Caco-2 (cell line): Measurements from ENCODE around the gene BTG2. TPM values are rescaled to one million over a fixed set of nuclear protein-coding genes. Genes with fewer than 3 reads are reported as not detected.

ENCODE experiments used
- BruUV-seq: library from RNA; stranded (reverse); fragments of 400-500 nt; replicated peaks from 2 replicates; lab custom pipeline; 2021; lab: Mats Ljungman, UMichigan
- CTCF ChIA-PET: fragments of 300-600 bp; sonication (Branson Sonifier 250); formaldehyde crosslinking; loops from one replicate; lab custom pipeline; 2022; ENCODE audit warnings: antibody characterized with exemption; lab: Charles Lee
- POLR2A ChIA-PET: fragments of 300-600 bp; sonication (Branson Sonifier 250); formaldehyde crosslinking; loops from one replicate; lab custom pipeline; 2022; ENCODE audit warnings: antibody characterized with exemption; lab: Charles Lee
- DNase-seq, 2 experiments: peaks; one replicate each; pipeline versions ENCODE4 v3.0.0 to v3.0.0-alpha.2; 2020 to 2022
- H3K27me3 ChIP-seq: replicated peaks from 2 replicates; pipeline ENCODE4 v1.6.0; 2011; ENCODE audit warnings: low read length; ENCODE audit not compliant: control insufficient read depth, insufficient read depth
- H3K36me3 ChIP-seq: 2 replicates; pipeline ENCODE4 v1.5.1; 2011; ENCODE audit warnings: low read length; ENCODE audit not compliant: control insufficient read depth, insufficient read depth
- H3K4me1 ChIP-seq: fragments of 250-450 bp; sonication (Bioruptor Pico); 2 replicates; pipeline ENCODE4 v1.5.1; 2020; ENCODE audit warnings: mild to moderate bottlenecking
- H3K4me3 ChIP-seq: 2 replicates; pipeline ENCODE4 v1.5.1; 2011; ENCODE audit warnings: low read depth, mild to moderate bottlenecking, control low read depth, low read length
- H3K9me3 ChIP-seq: fragments of 250-450 bp; sonication (Bioruptor Pico); 2 replicates; pipeline ENCODE4 v1.5.1; 2020; ENCODE audit warnings: mild to moderate bottlenecking, moderate library complexity
- H3K27ac Mint-ChIP-seq: one replicate; pipeline ENCODE4 v1.8.0; 2022; ENCODE audit warnings: mixed read lengths; ENCODE audit not compliant: unreplicated experiment
- H3K27me3 Mint-ChIP-seq: one replicate; pipeline ENCODE4 v1.8.0; 2022; ENCODE audit warnings: mixed read lengths; ENCODE audit not compliant: insufficient read depth, unreplicated experiment
- H3K36me3 Mint-ChIP-seq: one replicate; pipeline ENCODE4 v1.8.0; 2022; ENCODE audit warnings: mild to moderate bottlenecking, mixed read lengths; ENCODE audit not compliant: insufficient read depth, unreplicated experiment
- H3K4me1 Mint-ChIP-seq: one replicate; pipeline ENCODE4 v1.8.0; 2022; ENCODE audit warnings: low read depth, mixed read lengths; ENCODE audit not compliant: unreplicated experiment
- H3K4me3 Mint-ChIP-seq: one replicate; pipeline ENCODE4 v1.8.0; 2022; ENCODE audit warnings: mild to moderate bottlenecking, moderate library complexity, mixed read lengths; ENCODE audit not compliant: unreplicated experiment
- H3K9me3 Mint-ChIP-seq: one replicate; pipeline ENCODE4 v1.8.0; 2022; ENCODE audit warnings: mixed read lengths; ENCODE audit not compliant: unreplicated experiment
- intact Hi-C: fragments of 100-400 bp; cut with micrococcal nuclease; formaldehyde crosslinking; loops from one replicate; pipeline ENCODE4 v1.10.0; 2022; ENCODE audit not compliant: unreplicated experiment
- total RNA-seq: library from RNA; stranded (reverse); gene quantifications from 2 replicates; pipeline ENCODE4 v1.2.3, GENCODE V29; 2022
- TF ChIP-seq, protein P1 (sequence below), 2 experiments: fragments of 200-600 bp in 1 of 2; IDR thresholded peaks; 1 replicate in 1 of 2; 2 replicates in 1 of 2; pipeline versions ENCODE4 v1.5.1 to v1.8.0; 2011 to 2022; ENCODE audit warnings: antibody characterized with exemption in 1 of 2, control low read depth in 1 of 2, inconsistent platforms in 1 of 2, low read depth in 1 of 2, low read length in 1 of 2, mild to moderate bottlenecking in 1 of 2, moderate library complexity in 1 of 2; ENCODE audit not compliant: insufficient read depth in 1 of 2, severe bottlenecking in 1 of 2, unreplicated experiment in 1 of 2

Gene BTG2
- total RNA-seq, 1 experiment from 2014 or later = 21.2 TPM

DNA sequence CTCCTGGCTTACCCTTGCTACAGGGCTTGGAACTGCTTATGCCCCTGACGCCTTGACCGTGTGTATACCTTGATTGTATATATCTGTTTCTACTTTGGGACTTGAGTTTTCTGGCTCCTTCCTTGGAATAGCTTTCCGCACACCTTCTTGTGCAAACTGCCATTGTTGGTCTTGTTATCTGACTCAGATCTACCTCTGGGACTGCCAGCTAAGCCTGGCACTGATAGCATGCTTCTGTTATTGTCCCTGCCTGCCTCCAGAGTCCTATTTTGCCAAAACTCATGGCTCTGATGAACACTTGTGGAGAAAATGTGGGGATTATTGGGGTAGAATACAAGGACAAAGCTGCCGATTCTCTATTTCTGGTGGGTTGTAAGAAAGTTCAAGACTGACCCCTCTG lies 30.2 kb downstream of the BTG2 start:
- Mint-ChIP-seq H3K4me1 (no peaks in the 10 kb centered on the region), H3K36me3 (no peaks in the 10 kb centered on the region), H3K27me3 (peaks cover 2% of the 10 kb centered on the region), H3K4me3 (no peak overlapping the region), H3K9me3 (no peaks in the 10 kb centered on the region), H3K27ac (no peak overlapping the region)
- no peaks in the 10 kb centered on the region for H3K4me1 ChIP-seq
- POLR2A ChIA-PET = interaction anchor here (0.5 kb wide), 1 partner anchor 8 kb away, joined by 3 read pairs; no protein-coding TSS in a partner anchor
- no peaks in the 10 kb centered on the region for H3K9me3 ChIP-seq
- TF ChIP-seq, protein P1, sequence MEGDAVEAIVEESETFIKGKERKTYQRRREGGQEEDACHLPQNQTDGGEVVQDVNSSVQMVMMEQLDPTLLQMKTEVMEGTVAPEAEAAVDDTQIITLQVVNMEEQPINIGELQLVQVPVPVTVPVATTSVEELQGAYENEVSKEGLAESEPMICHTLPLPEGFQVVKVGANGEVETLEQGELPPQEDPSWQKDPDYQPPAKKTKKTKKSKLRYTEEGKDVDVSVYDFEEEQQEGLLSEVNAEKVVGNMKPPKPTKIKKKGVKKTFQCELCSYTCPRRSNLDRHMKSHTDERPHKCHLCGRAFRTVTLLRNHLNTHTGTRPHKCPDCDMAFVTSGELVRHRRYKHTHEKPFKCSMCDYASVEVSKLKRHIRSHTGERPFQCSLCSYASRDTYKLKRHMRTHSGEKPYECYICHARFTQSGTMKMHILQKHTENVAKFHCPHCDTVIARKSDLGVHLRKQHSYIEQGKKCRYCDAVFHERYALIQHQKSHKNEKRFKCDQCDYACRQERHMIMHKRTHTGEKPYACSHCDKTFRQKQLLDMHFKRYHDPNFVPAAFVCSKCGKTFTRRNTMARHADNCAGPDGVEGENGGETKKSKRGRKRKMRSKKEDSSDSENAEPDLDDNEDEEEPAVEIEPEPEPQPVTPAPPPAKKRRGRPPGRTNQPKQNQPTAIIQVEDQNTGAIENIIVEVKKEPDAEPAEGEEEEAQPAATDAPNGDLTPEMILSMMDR (IDR thresholded peaks at IDR 0.05; ENCODE audit: insufficient read depth in 1 of 2, low read depth in 1 of 2, low read length in 1 of 2, severe bottlenecking in 1 of 2, unreplicated experiment in 1 of 2) = no peak
- no peaks in the 10 kb centered on the region for H3K27me3 ChIP-seq
- no peak overlapping the region for H3K4me3 ChIP-seq
- intact Hi-C loops = no loop called here
- no peak for DNase-seq
- H3K36me3 ChIP-seq = no peaks in the 10 kb centered on the region
- CTCF ChIA-PET = interaction anchor here (0.5 to 2.1 kb wide), 6 partner anchors 8 to 158 kb away, joined by 3 to 16 read pairs (median 4); no protein-coding TSS in a partner anchor
- BruUV-seq = no TSS peak

DNA sequence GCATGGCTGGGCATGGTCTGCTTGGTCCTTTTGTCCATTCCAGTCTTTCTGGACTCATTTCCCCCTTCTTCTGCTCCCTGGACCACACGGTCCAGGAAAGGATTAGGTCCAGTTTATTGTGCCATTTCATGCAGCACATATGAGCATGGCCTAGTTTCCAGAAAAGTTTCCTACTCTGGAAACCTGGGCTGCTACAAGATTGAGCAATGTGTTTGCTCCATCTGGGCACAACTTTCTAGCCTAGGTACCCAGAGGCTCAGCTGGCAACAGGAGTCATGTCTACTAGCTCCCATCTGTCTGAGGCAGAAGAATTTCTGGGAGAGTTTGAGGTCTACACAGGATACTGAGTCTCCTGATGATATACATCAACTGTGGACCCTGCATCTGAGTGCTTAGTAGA lies 30.8 kb downstream of the BTG2 start:
- Histone ChIP-seq H3K9me3 (no peaks in the 10 kb centered on the region), H3K36me3 (no peaks in the 10 kb centered on the region), H3K4me1 (no peaks in the 10 kb centered on the region), H3K4me3 (no peak overlapping the region), H3K27me3 (no peaks in the 10 kb centered on the region)
- DNase-seq = no peak
- ChIA-PET CTCF (interaction anchor here (1.3 to 2.1 kb wide), 5 partner anchors 9 to 65 kb away, joined by 3 to 16 read pairs (median 5); no protein-coding TSS in a partner anchor), POLR2A (interaction anchor here (0.5 kb wide), 1 partner anchor 8 kb away, joined by 3 read pairs; no protein-coding TSS in a partner anchor)
- intact Hi-C loops = no loop called here
- Mint-ChIP-seq H3K9me3 (no peaks in the 10 kb centered on the region), H3K36me3 (no peaks in the 10 kb centered on the region), H3K4me1 (no peaks in the 10 kb centered on the region), H3K27ac (no peak overlapping the region), H3K27me3 (peaks cover 2% of the 10 kb centered on the region), H3K4me3 (no peak overlapping the region)
- BruUV-seq = no TSS peak
- TF ChIP-seq, protein P1 (IDR thresholded peaks at IDR 0.05; ENCODE audit: insufficient read depth in 1 of 2, low read depth in 1 of 2, low read length in 1 of 2, severe bottlenecking in 1 of 2, unreplicated experiment in 1 of 2) = no peak

DNA sequence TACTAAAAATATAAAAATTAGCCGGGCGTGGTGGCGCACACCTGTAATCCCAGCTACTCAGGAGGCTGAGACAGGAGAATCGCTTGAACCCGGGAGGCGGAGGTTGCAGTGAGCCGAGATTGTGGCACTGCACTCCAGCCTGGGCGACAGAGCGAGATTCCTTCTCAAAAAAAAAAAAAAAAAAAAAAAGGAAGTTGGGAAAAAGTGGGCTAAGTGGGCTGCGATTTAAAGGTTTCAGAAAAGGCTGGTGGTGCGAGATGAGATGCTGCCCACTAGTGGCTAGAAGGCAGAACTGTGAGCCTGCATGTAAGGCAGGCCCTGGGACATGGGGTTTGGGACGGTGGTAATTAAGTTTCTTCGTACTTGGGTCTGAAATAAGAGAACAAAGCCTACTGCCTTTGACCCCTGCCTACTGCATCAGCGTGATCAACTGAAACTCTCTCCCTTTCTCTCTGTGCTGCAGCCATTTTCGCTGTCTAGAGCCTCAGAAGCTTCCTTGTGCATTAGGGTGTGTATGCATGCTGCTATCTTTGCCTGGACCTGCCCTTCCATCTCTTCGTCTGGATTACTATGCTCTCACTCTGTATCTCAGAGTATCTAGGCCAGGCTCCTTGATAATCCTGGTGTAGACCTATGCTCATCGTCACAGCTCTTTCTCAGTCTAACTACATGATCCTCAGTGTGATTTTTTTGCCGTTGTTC lies 33.2 kb downstream of the BTG2 start:
- Mint-ChIP-seq H3K27me3 (no peaks in the 10 kb centered on the region), H3K4me3 (no peak overlapping the region), H3K27ac (no peak overlapping the region), H3K9me3 (no peaks in the 10 kb centered on the region), H3K36me3 (no peaks in the 10 kb centered on the region), H3K4me1 (peaks cover 6% of the 10 kb centered on the region)
- DNase-seq = peak; percentile 62 to 64
- TF ChIP-seq, protein P1 (IDR thresholded peaks at IDR 0.05; ENCODE audit: insufficient read depth in 1 of 2, low read depth in 1 of 2, low read length in 1 of 2, severe bottlenecking in 1 of 2, unreplicated experiment in 1 of 2) = peak; percentile 83 to 96
- peaks cover 5% of the 10 kb centered on the region; the same call in 1 of the 2 replicates for H3K4me1 ChIP-seq
- intact Hi-C loops = loop anchor here (1.0 kb wide), 1 partner anchor 65 kb away; no protein-coding TSS in a partner anchor
- BruUV-seq = no TSS peak
- H3K9me3 ChIP-seq = no peaks in the 10 kb centered on the region
- no peak overlapping the region for H3K4me3 ChIP-seq
- POLR2A ChIA-PET = no interaction called here
- CTCF ChIA-PET = interaction anchor here (0.7 to 1.7 kb wide), 8 partner anchors 11 to 220 kb away, joined by 3 to 9 read pairs (median 5); no protein-coding TSS in a partner anchor
- no peaks in the 10 kb centered on the region for H3K36me3 ChIP-seq
- no peaks in the 10 kb centered on the region for H3K27me3 ChIP-seq
